BLaER1 (cell line): ENCODE measurements around the gene CHID1.

ENCODE experiments used
- H3K27ac ChIP-seq: shearing (Covaris generic); formaldehyde crosslinking; 2 replicates; pipeline ENCODE4 v1.8.1; 2022
- H3K27me3 ChIP-seq: shearing (Covaris generic); formaldehyde crosslinking; 2 replicates; pipeline ENCODE4 v1.8.1; 2022
- H3K36me3 ChIP-seq: shearing (Covaris generic); formaldehyde crosslinking; 2 replicates; pipeline ENCODE4 v1.8.1; 2022
- H3K4me1 ChIP-seq: shearing (Covaris generic); formaldehyde crosslinking; 2 replicates; pipeline ENCODE4 v1.8.1; 2022
- H3K4me2 ChIP-seq: shearing (Covaris generic); formaldehyde crosslinking; 2 replicates; pipeline ENCODE4 v1.8.1; 2022
- H3K4me3 ChIP-seq: shearing (Covaris generic); formaldehyde crosslinking; 2 replicates; pipeline ENCODE4 v1.8.1; 2022
- H3K9ac ChIP-seq: shearing (Covaris generic); formaldehyde crosslinking; 2 replicates; pipeline ENCODE4 v1.8.1; 2022
- H3K9me3 ChIP-seq: shearing (Covaris generic); formaldehyde crosslinking; 2 replicates; pipeline ENCODE4 v1.8.1; 2022
- H4K20me1 ChIP-seq: shearing (Covaris generic); formaldehyde crosslinking; 2 replicates; pipeline ENCODE4 v1.8.1; 2022
- Cebpa-rat ChIP-seq: shearing (Covaris generic); IDR thresholded peaks from 2 replicates; pipeline ENCODE4 v1.8.1; 2022

The CHID1 gene

GRCh38 chr11:869399-870126, 41.0 kb downstream of the CHID1 start:
- Histone ChIP-seq H3K27me3 (no peaks in the 10 kb centered on the region), H3K4me3 (no peak overlapping the region), H3K27ac (no peak overlapping the region), H3K9ac (no peak overlapping the region), H3K36me3 (peaks cover 75% of the 10 kb centered on the region), H3K4me2 (no peak overlapping the region), H3K4me1 (no peaks in the 10 kb centered on the region), H3K9me3 (no peaks in the 10 kb centered on the region), H4K20me1 (peaks cover 25% of the 10 kb centered on the region)
- TF ChIP-seq Cebpa-rat, result no peak

DNA sequence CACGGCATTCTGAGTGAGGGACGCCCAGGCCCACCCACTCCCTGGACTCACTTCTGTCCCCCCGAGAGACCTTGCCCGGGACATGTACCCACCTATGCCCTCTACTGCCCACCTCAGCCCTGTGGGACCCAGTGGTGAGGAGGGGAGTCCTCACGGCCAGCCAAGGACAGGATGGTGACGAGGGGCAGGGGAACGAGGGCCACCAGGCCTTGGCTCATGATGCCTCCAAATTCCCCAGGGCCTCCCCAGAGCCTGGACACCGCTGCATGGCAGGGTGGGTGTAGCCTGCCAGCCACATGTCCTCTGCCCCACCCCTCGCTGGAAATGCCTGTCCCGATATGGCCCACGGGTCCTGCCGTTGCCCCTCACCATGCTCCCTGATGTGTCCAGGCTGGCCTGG, 41.8 kb downstream of the CHID1 start:
- H4K20me1 ChIP-seq, result peaks cover 32% of the 10 kb centered on the region
- no peaks in the 10 kb centered on the region for H3K9me3 ChIP-seq
- H3K9ac ChIP-seq, result no peak overlapping the region
- H3K27ac ChIP-seq, result no peak overlapping the region
- no peak overlapping the region for H3K4me2 ChIP-seq
- no peak for TF ChIP-seq Cebpa-rat
- no peaks in the 10 kb centered on the region for H3K27me3 ChIP-seq
- peaks cover 77% of the 10 kb centered on the region for H3K36me3 ChIP-seq
- H3K4me3 ChIP-seq, result no peak overlapping the region
- no peaks in the 10 kb centered on the region for H3K4me1 ChIP-seq

DNA sequence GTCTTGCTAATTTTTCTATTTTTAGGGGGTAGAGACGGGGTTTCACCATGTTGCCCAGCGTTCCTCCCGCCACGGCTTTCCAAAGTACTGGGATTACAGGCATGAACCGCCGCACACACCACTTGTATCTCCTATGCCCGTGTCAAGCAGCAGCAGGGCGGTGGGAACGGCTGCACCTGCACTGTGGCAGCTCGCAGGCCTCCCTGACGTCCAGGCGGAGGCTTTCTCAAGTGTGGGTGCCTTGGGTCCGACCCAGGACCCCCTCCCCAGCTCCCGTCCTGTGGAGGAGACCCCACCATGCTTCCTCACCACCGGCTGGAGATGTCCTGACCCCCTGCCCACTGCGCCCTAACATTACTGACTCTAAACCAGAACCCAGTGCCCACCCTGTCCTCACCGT, 42.2 kb downstream of the CHID1 start:
- Histone ChIP-seq H3K9ac (no peak overlapping the region), H3K9me3 (no peaks in the 10 kb centered on the region), H3K4me3 (no peak overlapping the region), H3K27me3 (no peaks in the 10 kb centered on the region), H3K4me1 (0 out of 2 replicates have a peak, but pooled peaks cover 3% of the 10 kb centered on the region), H3K27ac (no peak overlapping the region), H3K36me3 (peaks cover 77% of the 10 kb centered on the region), H3K4me2 (no peak overlapping the region), H4K20me1 (peaks cover 37% of the 10 kb centered on the region)
- no peak for TF ChIP-seq Cebpa-rat

- no peak for TF ChIP-seq Cebpa-rat
- Histone ChIP-seq H3K9ac (no peak overlapping the region), H3K9me3 (no peaks in the 10 kb centered on the region), H3K4me3 (no peak overlapping the region), H3K4me2 (no peak overlapping the region), H3K36me3 (peaks cover 76% of the 10 kb centered on the region), H4K20me1 (peaks cover 41% of the 10 kb centered on the region), H3K27me3 (no peaks in the 10 kb centered on the region), H3K27ac (no peak overlapping the region), H3K4me1 (0 out of 2 replicates have a peak, but pooled peaks cover 4% of the 10 kb centered on the region)
Measured at GRCh38 chr11:867856-868358, 42.7 kb downstream of the CHID1 start.

- H3K4me3 ChIP-seq, result no peak overlapping the region
- H3K27ac ChIP-seq, result no peak overlapping the region
- no peak overlapping the region for H3K4me2 ChIP-seq
- no peaks in the 10 kb centered on the region for H3K9me3 ChIP-seq
- no peaks in the 10 kb centered on the region for H3K27me3 ChIP-seq
- H4K20me1 ChIP-seq, result peaks cover 47% of the 10 kb centered on the region
- TF ChIP-seq Cebpa-rat, result no peak
- H3K9ac ChIP-seq, result no peak overlapping the region
- peaks cover 73% of the 10 kb centered on the region for H3K36me3 ChIP-seq
- peaks cover 17% of the 10 kb centered on the region for H3K4me1 ChIP-seq
Measured at GRCh38 chr11:866481-866880, 44.1 kb downstream of the CHID1 start.

GRCh38 chr11:865462-866430, 44.9 kb downstream of the CHID1 start:
- Histone ChIP-seq H3K4me3 (no peak overlapping the region), H3K9me3 (no peaks in the 10 kb centered on the region), H3K27me3 (no peaks in the 10 kb centered on the region), H3K36me3 (peaks cover 71% of the 10 kb centered on the region), H4K20me1 (peaks cover 51% of the 10 kb centered on the region), H3K4me2 (no peak overlapping the region), H3K27ac (no peak overlapping the region), H3K9ac (no peak overlapping the region), H3K4me1 (peaks cover 22% of the 10 kb centered on the region)
- TF ChIP-seq Cebpa-rat, result no peak

DNA sequence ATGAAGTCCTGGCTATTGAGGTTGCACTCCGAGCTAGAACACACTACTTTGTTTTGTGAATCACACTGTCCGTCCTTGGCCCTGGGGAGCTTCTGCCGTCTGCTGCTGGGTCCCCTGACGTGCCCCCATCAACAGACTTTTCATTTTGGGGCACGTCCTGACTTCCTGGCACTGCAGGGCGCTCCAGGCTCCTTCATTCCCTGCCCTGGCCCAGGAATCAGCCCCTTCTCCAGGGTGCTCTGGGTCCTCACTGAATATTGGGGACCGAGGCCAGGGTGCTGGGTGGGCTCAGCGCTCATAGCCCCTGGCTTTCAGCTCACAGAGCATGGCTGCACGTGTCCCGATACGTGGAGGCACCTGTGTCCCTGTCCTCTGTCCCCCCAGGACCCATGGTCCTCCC, 45.7 kb downstream of the CHID1 start:
- no peak for TF ChIP-seq Cebpa-rat
- Histone ChIP-seq H3K9ac (no peak overlapping the region), H3K27ac (no peak overlapping the region), H3K27me3 (no peaks in the 10 kb centered on the region), H3K4me1 (peaks cover 31% of the 10 kb centered on the region), H3K4me2 (no peak overlapping the region), H3K4me3 (no peak overlapping the region), H3K36me3 (peaks cover 68% of the 10 kb centered on the region), H3K9me3 (no peaks in the 10 kb centered on the region), H4K20me1 (peaks cover 60% of the 10 kb centered on the region)

GRCh38 chr11:863910-864827, 46.4 kb downstream of the CHID1 start:
- H3K27me3 ChIP-seq, result no peaks in the 10 kb centered on the region
- H3K9ac ChIP-seq, result no peak overlapping the region
- H4K20me1 ChIP-seq, result peaks cover 60% of the 10 kb centered on the region
- no peak overlapping the region for H3K4me2 ChIP-seq
- no peaks in the 10 kb centered on the region for H3K9me3 ChIP-seq
- no peak overlapping the region for H3K4me3 ChIP-seq
- H3K36me3 ChIP-seq, result peaks cover 60% of the 10 kb centered on the region; the same call in 1 of the 2 replicates
- H3K27ac ChIP-seq, result no peak overlapping the region
- no peak for TF ChIP-seq Cebpa-rat
- peaks cover 38% of the 10 kb centered on the region for H3K4me1 ChIP-seq
